GM23338 (cell line): ENCODE data around the gene ZDHHC9. TPM values are rescaled to one million over a fixed set of nuclear protein-coding genes. Genes with fewer than 3 reads are reported as not detected.

Source experiments
- ATAC-seq: fragments of 200-7000 bp; cut with Tn5 transposase; 3 replicates; pipeline ENCODE4 v1.9.1; 2020
- DNase-seq: peaks from one replicate; pipeline ENCODE4 v3.0.0-alpha.2; 2015; ENCODE audit warnings: low spot score
- H2AFZ ChIP-seq: fragments of 200-600 bp; sonication (generic); 2 replicates; pipeline ENCODE4 v1.8.0; 2016; ENCODE audit warnings: antibody characterized with exemption, mild to moderate bottlenecking, moderate library complexity
- H3F3A ChIP-seq: fragments of 200-600 bp; sonication (generic); replicated peaks from 2 replicates; pipeline ENCODE4 v1.8.0; 2017; ENCODE audit warnings: antibody characterized with exemption, mixed run types, low read depth
- H3K27ac ChIP-seq: fragments of 200-600 bp; sonication (generic); 2 replicates; pipeline ENCODE4 v1.6.1; 2016; ENCODE audit warnings: low read depth
- H3K27me3 ChIP-seq: fragments of 200-600 bp; sonication (generic); 2 replicates; pipeline ENCODE4 v1.8.0; 2016; ENCODE audit warnings: mild to moderate bottlenecking, mixed run types, moderate library complexity; ENCODE audit not compliant: insufficient read depth
- H3K36me3 ChIP-seq: fragments of 200-600 bp; sonication (generic); 2 replicates; pipeline ENCODE4 v1.8.0; 2016; ENCODE audit warnings: mild to moderate bottlenecking; ENCODE audit not compliant: insufficient read depth
- H3K4me1 ChIP-seq: fragments of 200-600 bp; sonication (generic); 2 replicates; pipeline ENCODE4 v1.8.0; 2016; ENCODE audit warnings: mild to moderate bottlenecking, moderate library complexity; ENCODE audit not compliant: insufficient read depth
- H3K4me2 ChIP-seq: fragments of 200-600 bp; sonication (generic); 2 replicates; pipeline ENCODE4 v1.7.1; 2017; ENCODE audit warnings: mixed run types
- H3K4me3 ChIP-seq: fragments of 200-600 bp; sonication (generic); 2 replicates; pipeline ENCODE4 v1.6.1; 2016; ENCODE audit warnings: mixed run types
- H3K79me2 ChIP-seq: fragments of 200-600 bp; sonication (generic); replicated peaks from 2 replicates; pipeline ENCODE4 v1.8.0; 2017; ENCODE audit warnings: mild to moderate bottlenecking; ENCODE audit not compliant: insufficient read depth
- H3K9me2 ChIP-seq: fragments of 200-600 bp; sonication (generic); 2 replicates; pipeline ENCODE4 v1.8.0; 2017; ENCODE audit not compliant: insufficient read depth
- H4K20me1 ChIP-seq: fragments of 200-600 bp; sonication (generic); replicated peaks from 2 replicates; pipeline ENCODE4 v1.8.0; 2017; ENCODE audit warnings: mild to moderate bottlenecking; ENCODE audit not compliant: insufficient read depth
- H3K27ac Mint-ChIP-seq: 2 replicates; pipeline ENCODE4 v1.8.0; 2020; ENCODE audit warnings: inconsistent platforms, mild to moderate bottlenecking, moderate library complexity, mixed read lengths
- H3K27me3 Mint-ChIP-seq: 3 replicates; pipeline ENCODE4 v1.8.0; 2022; ENCODE audit warnings: low read depth, mild to moderate bottlenecking, moderate library complexity, mixed read lengths, inconsistent platforms; ENCODE audit not compliant: insufficient read depth, poor library complexity
- H3K36me3 Mint-ChIP-seq: 3 replicates; pipeline ENCODE4 v1.8.0; 2021; ENCODE audit warnings: low read depth, mild to moderate bottlenecking, inconsistent platforms, moderate library complexity, mixed read lengths
- H3K4me1 Mint-ChIP-seq: 3 replicates; pipeline ENCODE4 v1.8.0; 2020; ENCODE audit warnings: mild to moderate bottlenecking, inconsistent platforms, mixed read lengths
- H3K4me3 Mint-ChIP-seq: 3 replicates; pipeline ENCODE4 v1.8.0; 2021; ENCODE audit warnings: moderate library complexity, mild to moderate bottlenecking, inconsistent platforms, mixed read lengths
- H3K9me3 Mint-ChIP-seq: 3 replicates; pipeline ENCODE4 v1.8.0; 2020; ENCODE audit warnings: moderate library complexity, mild to moderate bottlenecking, inconsistent platforms, mixed read lengths
- CREB1 ChIP-seq: fragments of 250-450 bp; sonication (Bioruptor Pico); IDR thresholded peaks from 2 replicates; pipeline ENCODE4 v1.5.0; 2020; ENCODE audit warnings: low read depth, mild to moderate bottlenecking, moderate library complexity
- EZH2 ChIP-seq: fragments of 200-600 bp; sonication (generic); IDR thresholded peaks from one replicate; pipeline ENCODE4 v1.8.0; 2017; ENCODE audit warnings: antibody characterized with exemption, mild to moderate bottlenecking, low read depth; ENCODE audit not compliant: unreplicated experiment
- EZH2phosphoT487 ChIP-seq: fragments of 200-600 bp; sonication (generic); IDR thresholded peaks from one replicate; pipeline ENCODE4 v1.8.1; 2018; ENCODE audit warnings: antibody characterized with exemption; ENCODE audit not compliant: unreplicated experiment
- JUNB ChIP-seq: IDR thresholded peaks from one replicate; pipeline ENCODE4 v1.6.1; 2016; ENCODE audit warnings: antibody characterized with exemption; ENCODE audit not compliant: unreplicated experiment
- NANOG ChIP-seq: IDR thresholded peaks from 2 replicates; pipeline ENCODE4 v1.6.1; 2016; ENCODE audit warnings: antibody characterized with exemption, borderline replicate concordance
- POLR2AphosphoS5 ChIP-seq: IDR thresholded peaks from 2 replicates; pipeline ENCODE4 v1.6.1; 2016; ENCODE audit warnings: antibody characterized with exemption, low read depth
- STAT1 ChIP-seq: IDR thresholded peaks from one replicate; pipeline ENCODE4 v1.6.1; 2016; ENCODE audit warnings: antibody characterized with exemption; ENCODE audit not compliant: unreplicated experiment
- ZNF114 ChIP-seq: fragments of 250-450 bp; sonication (Bioruptor Pico); IDR thresholded peaks from 2 replicates; pipeline ENCODE4 v1.5.0; 2020; ENCODE audit warnings: mild to moderate bottlenecking, moderate library complexity
- ZNF331 ChIP-seq: fragments of 250-450 bp; sonication (Bioruptor Pico); IDR thresholded peaks from 2 replicates; pipeline ENCODE4 v1.5.0; 2020; ENCODE audit warnings: low read depth, mild to moderate bottlenecking, moderate library complexity
- polyA plus RNA-seq: library from polyadenylated mRNA; unstranded; fragments of >200 nt; fragmentation: Nextera tagmentation; extraction: Ambion mirVana; gene quantifications from 2 replicates; pipeline ENCODE4 v1.2.1, GENCODE V29; 2016
- total RNA-seq: library from RNA; depleted of rRNA; stranded (reverse); fragments of >200 nt; shearing (Covaris generic); gene quantifications from 2 replicates; pipeline ENCODE4 v1.2.3, GENCODE V29; 2014
- TF ChIP-seq, protein P1 (sequence below): fragments of 250-450 bp; sonication (Bioruptor Pico); IDR thresholded peaks from 2 replicates; pipeline ENCODE4 v1.5.0; 2020; ENCODE audit warnings: mild to moderate bottlenecking, moderate library complexity
- TF ChIP-seq, protein P2 (sequence below), 2 experiments: fragments of 200-600 bp in 1 of 2; sonication (generic) in 1 of 2; conservative IDR thresholded peaks; 2 replicates each; pipeline versions ENCODE4 v1.5.1 to v1.6.1; 2016 to 2017; ENCODE audit warnings: antibody characterized with exemption in 2 of 2, low read depth in 2 of 2, mild to moderate bottlenecking in 2 of 2, moderate library complexity in 1 of 2
- TF ChIP-seq, protein P3 (sequence below): IDR thresholded peaks from 2 replicates; pipeline ENCODE4 v1.6.1; 2016; ENCODE audit warnings: antibody characterized with exemption

The ZDHHC9 gene
- total and polyA plus RNA-seq, 2 experiments from 2014 or later, result 14.2 to 17.6 TPM

DNA sequence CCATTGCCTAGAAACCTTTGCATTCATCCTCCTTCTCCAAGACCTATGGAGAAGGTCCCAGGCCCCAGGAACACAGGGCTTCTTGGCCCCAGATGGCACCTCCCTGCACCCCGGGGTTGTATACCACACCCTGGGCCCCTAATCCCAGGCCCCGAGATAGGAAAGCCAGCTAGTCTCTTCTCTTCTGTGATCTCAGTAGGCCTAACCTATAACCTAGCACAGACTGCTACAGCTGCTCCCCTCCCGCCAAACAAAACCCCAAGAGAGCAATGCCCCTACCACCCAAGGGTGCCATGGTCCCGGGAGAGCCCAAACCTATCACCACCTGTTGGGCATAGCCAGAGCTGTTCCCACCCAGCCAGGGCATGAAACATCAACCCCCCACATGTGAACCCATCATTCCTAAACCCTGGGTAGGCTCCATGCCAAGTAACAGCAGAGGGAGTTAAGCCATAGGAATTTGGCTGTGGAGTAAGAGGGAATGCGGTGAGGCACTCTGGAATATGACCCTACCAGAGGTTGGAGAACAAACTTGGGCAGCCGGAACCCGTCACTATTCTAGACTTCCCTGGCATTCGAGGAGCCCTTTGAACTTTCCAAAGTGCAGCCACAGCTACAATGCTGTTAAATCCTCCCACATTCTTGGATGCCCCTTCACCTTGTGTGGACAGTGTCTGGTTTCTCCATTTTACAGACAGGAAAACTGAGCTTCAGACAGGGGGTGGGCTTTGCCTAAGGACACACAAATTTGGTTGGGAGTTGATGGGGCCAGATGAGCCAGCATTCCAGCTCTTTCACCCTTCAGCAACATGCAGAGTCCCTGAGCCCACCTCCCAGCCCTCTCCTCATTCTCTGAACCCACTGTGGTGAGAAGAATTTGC, 74.9 kb downstream of the ZDHHC9 start:
- Histone ChIP-seq H3K79me2 (no peaks in the 10 kb centered on the region), H3K36me3 (no peaks in the 10 kb centered on the region), H3K27me3 (no peaks in the 10 kb centered on the region), H4K20me1 (no peaks in the 10 kb centered on the region), H3F3A (no peaks in the 10 kb centered on the region), H3K4me2 (no peak overlapping the region), H3K9me2 (no peaks in the 10 kb centered on the region), H3K27ac (no peak overlapping the region), H3K4me1 (no peaks in the 10 kb centered on the region), H3K4me3 (no peak overlapping the region), H2AFZ (no peak overlapping the region)
- H3K27ac Mint-ChIP-seq, result no peak overlapping the region
- no peaks in the 10 kb centered on the region for H3K36me3 Mint-ChIP-seq
- no peaks in the 10 kb centered on the region for H3K9me3 Mint-ChIP-seq
- H3K27me3 Mint-ChIP-seq, result no peaks in the 10 kb centered on the region
- no peak overlapping the region for H3K4me3 Mint-ChIP-seq
- ATAC-seq (no peak), DNase-seq (no peak)
- TF ChIP-seq EZH2 (no peak), ZNF114 (no peak), ZNF331 (no peak), NANOG (no peak), EZH2phosphoT487 (no peak), CREB1 (no peak), POLR2AphosphoS5 (no peak), JUNB (no peak), STAT1 (no peak)
- TF ChIP-seq, protein P1, sequence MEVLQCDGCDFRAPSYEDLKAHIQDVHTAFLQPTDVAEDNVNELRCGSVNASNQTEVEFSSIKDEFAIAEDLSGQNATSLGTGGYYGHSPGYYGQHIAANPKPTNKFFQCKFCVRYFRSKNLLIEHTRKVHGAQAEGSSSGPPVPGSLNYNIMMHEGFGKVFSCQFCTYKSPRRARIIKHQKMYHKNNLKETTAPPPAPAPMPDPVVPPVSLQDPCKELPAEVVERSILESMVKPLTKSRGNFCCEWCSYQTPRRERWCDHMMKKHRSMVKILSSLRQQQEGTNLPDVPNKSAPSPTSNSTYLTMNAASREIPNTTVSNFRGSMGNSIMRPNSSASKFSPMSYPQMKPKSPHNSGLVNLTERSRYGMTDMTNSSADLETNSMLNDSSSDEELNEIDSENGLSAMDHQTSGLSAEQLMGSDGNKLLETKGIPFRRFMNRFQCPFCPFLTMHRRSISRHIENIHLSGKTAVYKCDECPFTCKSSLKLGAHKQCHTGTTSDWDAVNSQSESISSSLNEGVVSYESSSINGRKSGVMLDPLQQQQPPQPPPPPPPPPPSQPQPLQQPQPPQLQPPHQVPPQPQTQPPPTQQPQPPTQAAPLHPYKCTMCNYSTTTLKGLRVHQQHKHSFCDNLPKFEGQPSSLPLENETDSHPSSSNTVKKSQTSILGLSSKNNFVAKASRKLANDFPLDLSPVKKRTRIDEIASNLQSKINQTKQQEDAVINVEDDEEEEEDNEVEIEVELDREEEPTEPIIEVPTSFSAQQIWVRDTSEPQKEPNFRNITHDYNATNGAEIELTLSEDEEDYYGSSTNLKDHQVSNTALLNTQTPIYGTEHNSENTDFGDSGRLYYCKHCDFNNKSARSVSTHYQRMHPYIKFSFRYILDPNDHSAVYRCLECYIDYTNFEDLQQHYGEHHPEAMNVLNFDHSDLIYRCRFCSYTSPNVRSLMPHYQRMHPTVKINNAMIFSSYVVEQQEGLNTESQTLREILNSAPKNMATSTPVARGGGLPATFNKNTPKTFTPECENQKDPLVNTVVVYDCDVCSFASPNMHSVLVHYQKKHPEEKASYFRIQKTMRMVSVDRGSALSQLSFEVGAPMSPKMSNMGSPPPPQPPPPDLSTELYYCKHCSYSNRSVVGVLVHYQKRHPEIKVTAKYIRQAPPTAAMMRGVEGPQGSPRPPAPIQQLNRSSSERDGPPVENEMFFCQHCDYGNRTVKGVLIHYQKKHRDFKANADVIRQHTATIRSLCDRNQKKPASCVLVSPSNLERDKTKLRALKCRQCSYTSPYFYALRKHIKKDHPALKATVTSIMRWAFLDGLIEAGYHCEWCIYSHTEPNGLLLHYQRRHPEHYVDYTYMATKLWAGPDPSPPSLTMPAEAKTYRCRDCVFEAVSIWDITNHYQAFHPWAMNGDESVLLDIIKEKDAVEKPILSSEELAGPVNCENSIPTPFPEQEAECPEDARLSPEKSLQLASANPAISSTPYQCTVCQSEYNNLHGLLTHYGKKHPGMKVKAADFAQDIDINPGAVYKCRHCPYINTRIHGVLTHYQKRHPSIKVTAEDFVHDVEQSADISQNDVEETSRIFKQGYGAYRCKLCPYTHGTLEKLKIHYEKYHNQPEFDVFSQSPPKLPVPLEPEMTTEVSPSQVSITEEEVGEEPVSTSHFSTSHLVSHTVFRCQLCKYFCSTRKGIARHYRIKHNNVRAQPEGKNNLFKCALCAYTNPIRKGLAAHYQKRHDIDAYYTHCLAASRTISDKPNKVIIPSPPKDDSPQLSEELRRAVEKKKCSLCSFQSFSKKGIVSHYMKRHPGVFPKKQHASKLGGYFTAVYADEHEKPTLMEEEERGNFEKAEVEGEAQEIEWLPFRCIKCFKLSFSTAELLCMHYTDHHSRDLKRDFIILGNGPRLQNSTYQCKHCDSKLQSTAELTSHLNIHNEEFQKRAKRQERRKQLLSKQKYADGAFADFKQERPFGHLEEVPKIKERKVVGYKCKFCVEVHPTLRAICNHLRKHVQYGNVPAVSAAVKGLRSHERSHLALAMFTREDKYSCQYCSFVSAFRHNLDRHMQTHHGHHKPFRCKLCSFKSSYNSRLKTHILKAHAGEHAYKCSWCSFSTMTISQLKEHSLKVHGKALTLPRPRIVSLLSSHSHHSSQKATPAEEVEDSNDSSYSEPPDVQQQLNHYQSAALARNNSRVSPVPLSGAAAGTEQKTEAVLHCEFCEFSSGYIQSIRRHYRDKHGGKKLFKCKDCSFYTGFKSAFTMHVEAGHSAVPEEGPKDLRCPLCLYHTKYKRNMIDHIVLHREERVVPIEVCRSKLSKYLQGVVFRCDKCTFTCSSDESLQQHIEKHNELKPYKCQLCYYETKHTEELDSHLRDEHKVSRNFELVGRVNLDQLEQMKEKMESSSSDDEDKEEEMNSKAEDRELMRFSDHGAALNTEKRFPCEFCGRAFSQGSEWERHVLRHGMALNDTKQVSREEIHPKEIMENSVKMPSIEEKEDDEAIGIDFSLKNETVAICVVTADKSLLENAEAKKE (CRISPR knock-in tag), result no peak
- TF ChIP-seq, protein P2, sequence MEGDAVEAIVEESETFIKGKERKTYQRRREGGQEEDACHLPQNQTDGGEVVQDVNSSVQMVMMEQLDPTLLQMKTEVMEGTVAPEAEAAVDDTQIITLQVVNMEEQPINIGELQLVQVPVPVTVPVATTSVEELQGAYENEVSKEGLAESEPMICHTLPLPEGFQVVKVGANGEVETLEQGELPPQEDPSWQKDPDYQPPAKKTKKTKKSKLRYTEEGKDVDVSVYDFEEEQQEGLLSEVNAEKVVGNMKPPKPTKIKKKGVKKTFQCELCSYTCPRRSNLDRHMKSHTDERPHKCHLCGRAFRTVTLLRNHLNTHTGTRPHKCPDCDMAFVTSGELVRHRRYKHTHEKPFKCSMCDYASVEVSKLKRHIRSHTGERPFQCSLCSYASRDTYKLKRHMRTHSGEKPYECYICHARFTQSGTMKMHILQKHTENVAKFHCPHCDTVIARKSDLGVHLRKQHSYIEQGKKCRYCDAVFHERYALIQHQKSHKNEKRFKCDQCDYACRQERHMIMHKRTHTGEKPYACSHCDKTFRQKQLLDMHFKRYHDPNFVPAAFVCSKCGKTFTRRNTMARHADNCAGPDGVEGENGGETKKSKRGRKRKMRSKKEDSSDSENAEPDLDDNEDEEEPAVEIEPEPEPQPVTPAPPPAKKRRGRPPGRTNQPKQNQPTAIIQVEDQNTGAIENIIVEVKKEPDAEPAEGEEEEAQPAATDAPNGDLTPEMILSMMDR (conservative IDR thresholded peaks at IDR 0.05; ENCODE audit: low read depth in 2 of 2), result no peak
- TF ChIP-seq, protein P3, sequence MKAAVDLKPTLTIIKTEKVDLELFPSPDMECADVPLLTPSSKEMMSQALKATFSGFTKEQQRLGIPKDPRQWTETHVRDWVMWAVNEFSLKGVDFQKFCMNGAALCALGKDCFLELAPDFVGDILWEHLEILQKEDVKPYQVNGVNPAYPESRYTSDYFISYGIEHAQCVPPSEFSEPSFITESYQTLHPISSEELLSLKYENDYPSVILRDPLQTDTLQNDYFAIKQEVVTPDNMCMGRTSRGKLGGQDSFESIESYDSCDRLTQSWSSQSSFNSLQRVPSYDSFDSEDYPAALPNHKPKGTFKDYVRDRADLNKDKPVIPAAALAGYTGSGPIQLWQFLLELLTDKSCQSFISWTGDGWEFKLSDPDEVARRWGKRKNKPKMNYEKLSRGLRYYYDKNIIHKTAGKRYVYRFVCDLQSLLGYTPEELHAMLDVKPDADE, result no peak
- no peaks in the 10 kb centered on the region; the same call in 2 of the 3 replicates for H3K4me1 Mint-ChIP-seq
